Naive thymus-derived CD8-positive, alpha-beta T cell (primary cell): ENCODE data around the gene NME7. TPM values are rescaled to one million over a fixed set of nuclear protein-coding genes. Genes with fewer than 3 reads are reported as not detected.

Source experiments
- ATAC-seq, 2 donors: fragments of 150-1000 bp; cut with Tn5 transposase in 1 of 2; sonication (Bioruptor Pico), chemical (Tn5 transposase) in 1 of 2; 1 replicate in 1 of 2; 2 replicates in 1 of 2; pipeline ENCODE4 v1.10.0; 2021; ENCODE audit warnings: mild to moderate bottlenecking in 2 of 2, moderate library complexity in 2 of 2
- POLR2A ChIA-PET: fragments of 350-600 bp; sonication (Branson Sonifier 250); formaldehyde crosslinking; loops from one replicate; lab custom pipeline; 2021; ENCODE audit warnings: antibody characterized with exemption; lab: Charles Lee
- DNase-seq, 10 donors: peaks; one replicate each; pipeline versions ENCODE4 v3.0.0 to v3.0.0-alpha.2; 2020 to 2022
- H3K27ac Mint-ChIP-seq, 10 donors: one replicate each; pipeline ENCODE4 v1.8.0; 2020 to 2022; ENCODE audit warnings: mild to moderate bottlenecking in 10 of 10, mixed read lengths in 10 of 10, moderate library complexity in 4 of 10, inconsistent platforms in 1 of 10
- H3K27me3 Mint-ChIP-seq, 5 donors: one replicate each; pipeline ENCODE4 v1.8.0; 2021 to 2022; ENCODE audit warnings: mixed read lengths in 5 of 5
- H3K36me3 Mint-ChIP-seq, 3 donors: one replicate each; pipeline ENCODE4 v1.8.0; 2020 to 2022; ENCODE audit warnings: mixed read lengths in 3 of 3, mild to moderate bottlenecking in 2 of 3, inconsistent platforms in 1 of 3
- H3K4me1 Mint-ChIP-seq, 4 donors: one replicate each; pipeline ENCODE4 v1.8.0; 2021 to 2022; ENCODE audit warnings: mixed read lengths in 4 of 4
- H3K4me3 Mint-ChIP-seq, 10 donors: one replicate each; pipeline ENCODE4 v1.8.0; 2020 to 2022; ENCODE audit warnings: mild to moderate bottlenecking in 10 of 10, mixed read lengths in 10 of 10, moderate library complexity in 6 of 10, inconsistent platforms in 1 of 10
- H3K9me3 Mint-ChIP-seq, 9 donors: one replicate each; pipeline ENCODE4 v1.8.0; 2020 to 2022; ENCODE audit warnings: mixed read lengths in 9 of 9, mild to moderate bottlenecking in 3 of 9, inconsistent platforms in 1 of 9, moderate library complexity in 1 of 9
- polyA plus RNA-seq, 3 donors: library from polyadenylated mRNA; unstranded; fragments of 300-500 nt; fragmentation: Illumina TruSeq; gene quantifications; one replicate each; pipeline ENCODE4 v1.2.3, GENCODE V29; 2021
- total RNA-seq, 8 experiments: library from RNA in 2 of 8; stranded (reverse) in 2 of 8; gene quantifications; one replicate each; pipeline ENCODE4 v1.2.3 and lab custom pipeline; 2021 to 2026

Gene NME7
- total and polyA plus RNA-seq, 5 experiments from 2014 or later: 13.2 to 29.9 (median 18.0) TPM

DNA sequence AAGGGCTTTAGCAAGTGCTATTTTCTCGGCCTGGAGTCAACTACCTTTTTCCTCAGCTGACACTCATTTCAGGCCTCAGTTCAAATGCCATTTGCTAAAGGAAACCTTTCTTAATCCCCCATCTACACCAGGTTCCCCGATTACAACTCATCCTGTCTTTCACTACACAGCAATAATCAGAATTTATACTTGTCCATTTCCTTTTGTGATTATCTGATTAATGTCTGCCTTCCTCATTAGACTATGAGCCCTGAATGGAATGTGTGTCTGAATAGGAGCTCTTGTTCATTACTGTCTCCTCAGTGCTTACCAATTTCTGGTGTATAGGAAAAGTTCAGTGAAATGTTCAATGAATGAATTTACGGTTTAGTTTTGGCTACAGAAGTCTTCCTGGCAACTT lies 224.3 kb downstream of the NME7 start:
- Mint-ChIP-seq H3K27me3 (no peaks in the 10 kb centered on the region), H3K9me3 (no peaks in the 10 kb centered on the region), H3K4me3 (no peak overlapping the region), H3K36me3 (no peaks in the 10 kb centered on the region), H3K4me1 (no peaks in the 10 kb centered on the region), H3K27ac (no peak overlapping the region)
- ATAC-seq: no peak
- DNase-seq: no peak
- POLR2A ChIA-PET: no interaction called here

DNA sequence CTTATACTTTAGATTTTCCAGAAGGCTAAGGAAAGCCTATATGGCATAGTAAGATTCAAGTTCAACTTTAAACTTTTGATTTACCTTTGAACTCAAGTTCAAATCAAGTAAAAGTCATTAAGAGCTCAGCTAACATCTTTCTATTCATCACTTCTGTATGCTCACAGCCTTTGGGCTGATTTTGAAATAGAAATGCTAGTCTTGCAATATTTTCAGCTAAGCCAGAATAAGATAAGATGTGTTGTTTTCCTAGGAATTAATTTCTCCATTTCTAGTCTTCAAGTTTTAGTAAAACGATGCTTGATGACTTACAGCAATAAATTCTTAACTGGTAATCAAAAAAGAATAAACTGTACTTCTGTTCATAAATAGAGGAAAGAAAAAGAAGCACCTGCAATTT lies 225.5 kb downstream of the NME7 start:
- H3K27me3 Mint-ChIP-seq: no peaks in the 10 kb centered on the region
- no peaks in the 10 kb centered on the region for H3K9me3 Mint-ChIP-seq
- no peak for DNase-seq
- POLR2A ChIA-PET: no interaction called here
- H3K4me1 Mint-ChIP-seq: no peaks in the 10 kb centered on the region
- H3K4me3 Mint-ChIP-seq: no peak overlapping the region
- ATAC-seq: no peak
- no peak overlapping the region for H3K27ac Mint-ChIP-seq
- no peaks in the 10 kb centered on the region for H3K36me3 Mint-ChIP-seq

DNA sequence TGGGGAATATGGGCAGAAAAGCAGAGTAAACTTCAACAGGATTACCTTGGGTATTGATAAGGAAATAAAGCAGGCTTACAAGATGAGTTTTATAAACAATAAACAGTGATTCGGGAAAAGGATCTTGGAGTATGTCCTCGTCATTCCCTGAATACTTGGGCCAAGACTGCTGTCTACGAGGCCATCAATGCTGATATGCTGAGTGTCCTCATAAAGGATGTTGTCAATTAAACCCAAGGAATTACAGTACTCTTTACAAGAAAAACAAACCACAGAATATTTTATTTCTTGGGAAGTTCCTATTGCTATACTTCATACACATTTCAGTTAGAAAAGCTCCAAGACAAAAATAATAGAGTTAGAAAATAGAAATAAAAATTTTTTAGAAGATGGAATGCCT lies 226.2 kb downstream of the NME7 start:
- ATAC-seq (no peak), DNase-seq (no peak)
- no peak overlapping the region for H3K27ac Mint-ChIP-seq
- H3K27me3 Mint-ChIP-seq: no peaks in the 10 kb centered on the region
- H3K4me3 Mint-ChIP-seq: no peak overlapping the region
- H3K9me3 Mint-ChIP-seq: no peaks in the 10 kb centered on the region
- H3K4me1 Mint-ChIP-seq: no peaks in the 10 kb centered on the region
- no peaks in the 10 kb centered on the region for H3K36me3 Mint-ChIP-seq
- POLR2A ChIA-PET: no interaction called here

DNA sequence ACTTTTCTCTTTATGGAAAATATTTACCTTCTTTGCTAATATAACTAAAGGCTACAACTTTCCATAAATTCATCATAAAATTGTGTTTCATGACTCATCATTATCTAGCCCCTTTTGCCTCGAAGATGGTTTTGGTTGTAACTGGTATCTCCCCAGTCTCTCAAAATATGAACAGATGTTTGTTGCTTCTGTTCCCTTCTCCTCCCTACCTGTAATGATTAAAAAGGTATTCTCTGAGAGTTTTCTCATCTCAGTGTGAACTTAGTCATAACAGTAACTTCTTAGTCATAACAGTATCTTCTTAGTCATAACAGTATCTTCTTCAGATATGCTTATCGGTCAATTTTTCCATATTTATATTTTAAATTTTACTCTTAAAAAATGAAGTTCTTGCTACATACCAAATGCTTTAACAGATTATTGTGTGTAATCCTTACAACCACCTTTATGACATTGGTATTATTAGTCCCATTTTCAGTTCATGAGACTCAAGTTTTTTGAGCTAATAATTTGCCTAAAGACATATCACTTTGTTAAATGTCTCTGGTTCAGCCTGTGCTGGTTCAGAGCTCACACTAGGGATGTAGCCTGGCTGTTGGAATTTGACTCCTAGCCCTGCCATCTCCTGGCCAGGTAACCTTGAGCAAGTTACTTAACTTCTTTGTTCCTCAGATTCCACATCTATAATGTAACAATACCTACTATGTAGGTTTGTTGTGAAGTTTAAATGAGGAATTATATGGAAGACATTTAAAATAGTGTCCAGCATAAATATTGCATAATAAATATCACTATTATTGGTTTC lies 228.5 kb downstream of the NME7 start:
- Mint-ChIP-seq H3K27ac (no peak overlapping the region), H3K4me1 (peaks cover 0 to under 1% (median 0%) of the 10 kb centered on the region in 4 donors), H3K9me3 (no peaks in the 10 kb centered on the region), H3K36me3 (no peaks in the 10 kb centered on the region), H3K4me3 (no peak overlapping the region), H3K27me3 (no peaks in the 10 kb centered on the region)
- no peak for DNase-seq
- POLR2A ChIA-PET: no interaction called here
- ATAC-seq: no peak

DNA sequence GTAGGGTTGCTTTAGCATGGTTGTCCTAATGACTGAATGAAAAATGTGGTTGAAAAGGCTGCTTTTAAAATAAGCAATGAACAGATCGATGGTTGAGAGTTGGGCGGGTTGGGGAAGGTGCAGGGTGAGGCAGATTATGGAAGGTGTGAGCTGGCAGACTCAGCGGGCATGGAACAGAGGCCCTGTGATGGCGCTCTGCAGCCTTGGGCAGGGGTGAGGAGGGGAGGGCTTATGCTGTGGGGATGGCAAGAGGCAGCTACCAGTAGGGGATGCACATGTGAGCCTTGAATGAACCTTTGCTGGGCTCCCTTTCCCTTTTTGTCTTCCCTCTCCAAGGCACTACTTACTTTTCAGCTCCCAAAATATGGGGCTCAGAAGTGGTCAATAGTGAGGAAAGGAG lies 230.2 kb downstream of the NME7 start:
- Mint-ChIP-seq H3K36me3 (peaks cover 0 to 4% (median 4%) of the 10 kb centered on the region in 3 donors), H3K9me3 (no peaks in the 10 kb centered on the region), H3K27ac (no peak overlapping the region), H3K27me3 (no peaks in the 10 kb centered on the region), H3K4me1 (peaks cover 0 to 7% (median 0%) of the 10 kb centered on the region in 4 donors), H3K4me3 (no peak overlapping the region)
- ATAC-seq: no peak
- no peak for DNase-seq
- POLR2A ChIA-PET: no interaction called here

DNA sequence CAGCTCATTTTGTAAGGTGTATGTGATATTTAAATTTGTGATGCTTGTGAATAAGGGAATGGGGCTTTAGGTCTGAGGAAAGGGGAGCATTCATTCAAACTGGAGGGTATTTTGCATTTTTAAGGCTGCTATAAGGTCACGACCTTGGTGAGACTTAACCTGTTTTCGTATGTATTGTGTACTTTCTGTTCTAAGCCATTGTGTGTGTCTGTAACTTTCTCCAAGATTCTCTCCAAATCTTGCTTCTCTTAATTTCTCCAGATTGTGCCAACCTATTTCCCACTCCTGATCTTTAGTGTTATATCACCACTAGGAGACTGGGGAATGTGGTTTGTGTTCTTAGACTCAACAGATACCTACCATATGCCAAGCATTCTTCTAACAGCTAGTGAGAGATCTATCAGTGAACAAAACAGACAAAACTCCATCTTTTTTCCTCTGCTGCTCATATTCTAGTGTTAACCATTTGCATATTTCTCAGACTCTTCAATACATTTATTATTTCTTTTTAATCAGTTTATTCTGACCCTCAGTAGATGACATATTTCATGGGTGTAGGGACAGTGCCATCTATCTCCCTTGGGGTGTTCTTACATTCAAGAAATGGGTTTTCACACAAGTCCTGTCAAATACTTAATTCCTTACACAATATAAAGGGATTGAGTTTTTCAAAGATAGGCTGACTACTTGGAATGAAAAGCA lies 233.6 kb downstream of the NME7 start:
- no peaks in the 10 kb centered on the region for H3K9me3 Mint-ChIP-seq
- no peak overlapping the region for H3K4me3 Mint-ChIP-seq
- peaks cover 0 to 7% (median 0%) of the 10 kb centered on the region in 4 donors for H3K4me1 Mint-ChIP-seq
- POLR2A ChIA-PET: no interaction called here
- no peaks in the 10 kb centered on the region for H3K27me3 Mint-ChIP-seq
- DNase-seq (no peak), ATAC-seq (no peak)
- H3K36me3 Mint-ChIP-seq: peaks cover 0 to 10% (median 9%) of the 10 kb centered on the region in 3 donors
- H3K27ac Mint-ChIP-seq: no peak overlapping the region

DNA sequence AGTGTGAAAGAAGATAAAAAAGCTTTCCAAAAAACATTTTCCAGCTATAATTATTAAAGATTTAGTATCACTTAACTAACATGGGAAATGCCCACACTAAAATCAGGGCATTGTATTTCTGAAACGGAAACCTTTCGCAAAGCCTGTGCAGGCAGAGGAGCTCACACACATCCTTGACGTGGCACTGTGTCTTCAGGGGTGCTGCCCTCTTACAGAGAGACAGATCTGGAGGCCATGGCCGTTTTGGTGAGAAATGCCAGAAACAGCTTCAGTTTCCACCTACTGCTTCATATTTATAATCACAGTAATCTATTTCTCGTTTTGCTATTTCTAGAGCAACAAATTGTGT lies 234.4 kb downstream of the NME7 start:
- Mint-ChIP-seq H3K4me3 (no peak overlapping the region), H3K27ac (peak overlapping the region in 1 of 10 donors; percentile 60), H3K4me1 (peaks cover 0 to 7% (median 0%) of the 10 kb centered on the region in 4 donors), H3K36me3 (peaks cover 0 to 12% (median 11%) of the 10 kb centered on the region in 3 donors), H3K27me3 (no peaks in the 10 kb centered on the region), H3K9me3 (no peaks in the 10 kb centered on the region)
- DNase-seq: no peak
- POLR2A ChIA-PET: no interaction called here
- no peak for ATAC-seq

DNA sequence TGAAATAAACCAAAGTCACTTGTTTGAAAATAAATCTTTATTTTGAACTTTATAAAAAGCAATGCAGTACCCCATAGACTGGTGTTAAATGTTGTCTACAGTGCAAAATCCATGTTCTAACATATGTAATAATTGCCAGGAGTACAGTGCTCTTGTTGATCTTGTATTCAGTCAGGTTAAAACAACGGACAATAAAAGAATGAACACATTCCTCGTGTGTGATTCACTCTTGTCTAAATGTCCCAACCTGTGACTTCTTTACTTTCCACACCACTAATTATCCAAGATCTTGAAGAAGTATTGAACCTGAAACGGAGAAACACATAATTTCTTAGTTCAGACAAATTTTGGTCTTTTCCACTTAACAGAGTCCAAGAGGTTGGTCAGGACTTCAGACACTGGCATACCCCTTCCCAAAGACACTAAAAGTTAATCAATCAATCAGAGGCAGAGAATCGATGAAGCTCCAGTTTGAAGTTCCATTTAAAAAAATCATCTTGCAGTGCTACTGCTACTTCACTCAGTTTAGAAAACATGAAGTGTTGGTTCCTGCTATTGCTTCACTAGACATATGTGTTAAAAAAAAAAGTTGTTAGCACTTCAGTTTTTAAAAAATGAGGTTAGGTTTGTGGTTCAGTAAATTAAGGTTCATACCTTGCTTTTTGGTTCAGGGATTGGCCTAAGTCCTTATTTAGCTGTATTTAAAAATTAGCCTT lies 234.9 kb downstream of the NME7 start:
- no peak for DNase-seq
- H3K27me3 Mint-ChIP-seq: no peaks in the 10 kb centered on the region
- H3K9me3 Mint-ChIP-seq: no peaks in the 10 kb centered on the region
- H3K27ac Mint-ChIP-seq: peak overlapping the region in 2 of 10 donors; percentile 3 to 17
- POLR2A ChIA-PET: no interaction called here
- H3K4me1 Mint-ChIP-seq: peaks cover 0 to 7% (median 0%) of the 10 kb centered on the region in 4 donors
- H3K4me3 Mint-ChIP-seq: no peak overlapping the region
- no peak for ATAC-seq
- peaks cover 0 to 15% (median 14%) of the 10 kb centered on the region in 3 donors for H3K36me3 Mint-ChIP-seq

DNA sequence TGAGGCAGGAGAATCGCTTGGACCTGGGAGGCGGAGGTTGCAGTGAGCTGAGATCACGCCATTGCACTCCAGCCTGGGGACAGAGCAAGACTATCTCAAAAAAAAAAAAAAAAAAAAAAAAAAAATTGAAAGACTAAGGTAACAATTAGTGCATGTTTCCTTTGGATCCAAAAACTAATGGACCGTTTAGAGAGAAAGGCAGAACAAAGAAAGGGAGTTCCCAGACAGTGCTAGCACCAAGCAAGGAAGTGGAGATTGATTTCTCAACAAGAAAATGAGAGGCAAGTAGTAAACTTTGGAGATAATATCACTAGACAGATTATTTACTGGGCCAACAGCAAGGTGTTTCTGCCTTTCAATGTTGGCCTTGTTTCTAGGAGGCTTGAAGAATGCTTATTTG lies 236.9 kb downstream of the NME7 start:
- DNase-seq: no peak
- H3K9me3 Mint-ChIP-seq: no peaks in the 10 kb centered on the region
- H3K36me3 Mint-ChIP-seq: peaks cover 0 to 19% (median 15%) of the 10 kb centered on the region in 3 donors
- POLR2A ChIA-PET: no interaction called here
- H3K27ac Mint-ChIP-seq: no peak overlapping the region
- no peak for ATAC-seq
- peaks cover 0 to 7% (median 0%) of the 10 kb centered on the region in 4 donors for H3K4me1 Mint-ChIP-seq
- H3K27me3 Mint-ChIP-seq: no peaks in the 10 kb centered on the region
- H3K4me3 Mint-ChIP-seq: no peak overlapping the region

DNA sequence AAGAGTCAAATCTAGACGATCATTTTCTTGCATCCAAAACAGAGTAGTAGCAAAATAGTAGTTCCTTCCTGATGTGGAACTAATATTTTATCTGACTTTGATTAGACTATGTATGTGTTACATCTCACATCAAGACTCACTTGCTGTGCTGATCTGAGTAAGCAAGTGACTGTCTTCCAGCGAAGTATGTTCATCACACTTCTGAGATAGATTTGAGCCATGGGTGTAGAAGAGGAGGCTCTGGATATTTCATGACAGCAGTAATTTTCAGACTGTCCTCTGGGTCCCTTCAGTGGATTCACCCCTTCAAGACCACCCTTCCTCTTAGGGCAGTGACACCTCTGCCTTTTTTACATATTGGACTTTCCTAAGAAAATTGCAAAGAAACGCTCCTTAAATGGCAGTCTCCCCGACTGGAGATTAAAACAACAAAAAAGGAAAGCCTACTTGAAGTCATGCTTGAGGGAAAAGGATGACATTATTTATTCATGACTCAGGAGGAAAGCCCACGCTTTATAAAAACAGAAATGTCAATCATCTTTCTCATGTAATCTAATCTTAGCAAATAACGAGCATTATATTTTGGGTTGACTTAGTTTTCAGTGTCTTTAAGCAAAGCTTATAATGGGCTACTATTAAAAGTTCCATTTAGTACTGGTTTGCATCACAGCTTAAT lies 238.3 kb downstream of the NME7 start:
- H3K27me3 Mint-ChIP-seq: no peaks in the 10 kb centered on the region
- no peak overlapping the region for H3K27ac Mint-ChIP-seq
- peaks cover 0 to 7% (median 0%) of the 10 kb centered on the region in 4 donors for H3K4me1 Mint-ChIP-seq
- H3K4me3 Mint-ChIP-seq: no peak overlapping the region
- ATAC-seq (no peak), DNase-seq (no peak)
- peaks cover 0 to 21% (median 15%) of the 10 kb centered on the region in 3 donors for H3K36me3 Mint-ChIP-seq
- H3K9me3 Mint-ChIP-seq: no peaks in the 10 kb centered on the region
- POLR2A ChIA-PET: no interaction called here

DNA sequence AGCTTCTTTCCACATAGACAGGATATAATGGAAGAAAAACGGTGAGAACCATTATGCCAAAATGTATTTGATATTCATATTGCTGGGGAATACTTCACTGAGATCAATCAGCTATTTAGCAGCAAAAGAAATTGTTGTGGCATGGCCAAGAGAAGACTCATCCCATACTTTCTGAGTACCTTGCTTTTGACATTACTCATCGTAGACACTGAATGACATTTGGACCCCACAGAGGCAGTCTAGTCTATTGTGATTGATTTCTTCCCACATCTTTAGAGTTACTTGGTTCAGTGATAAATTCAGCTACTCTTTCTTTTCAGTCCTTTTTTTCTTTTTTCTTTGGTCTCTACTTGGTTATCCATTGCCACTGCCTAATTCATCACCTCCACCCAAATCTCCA lies 239.0 kb downstream of the NME7 start:
- no peak for DNase-seq
- ATAC-seq: no peak
- Mint-ChIP-seq H3K9me3 (no peaks in the 10 kb centered on the region), H3K27ac (no peak overlapping the region), H3K4me1 (peaks cover 0 to 2% (median 0%) of the 10 kb centered on the region in 4 donors), H3K4me3 (no peak overlapping the region), H3K36me3 (peaks cover 0 to 21% (median 15%) of the 10 kb centered on the region in 3 donors), H3K27me3 (no peaks in the 10 kb centered on the region)
- POLR2A ChIA-PET: no interaction called here

DNA sequence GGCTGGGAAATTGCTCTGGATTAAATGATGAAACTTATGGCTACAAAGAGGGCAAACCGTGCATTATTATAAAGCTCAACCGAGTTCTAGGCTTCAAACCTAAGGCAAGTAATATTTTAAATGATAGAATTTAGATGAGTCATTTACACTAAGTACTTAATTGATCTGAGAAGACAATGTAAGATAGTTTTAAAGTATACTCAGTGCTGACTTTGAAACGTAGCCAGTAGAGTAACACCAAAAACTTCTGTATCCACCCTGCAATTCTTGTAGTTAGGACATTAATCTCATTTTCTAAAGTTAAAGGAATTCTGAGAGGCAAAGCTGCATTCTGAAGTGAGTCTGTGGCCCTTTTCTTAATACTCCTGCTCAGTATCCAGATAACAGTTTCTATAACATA lies 240.3 kb downstream of the NME7 start:
- Mint-ChIP-seq H3K27me3 (no peaks in the 10 kb centered on the region), H3K27ac (no peak overlapping the region), H3K36me3 (peaks cover 0 to 16% (median 11%) of the 10 kb centered on the region in 3 donors), H3K4me3 (no peak overlapping the region), H3K4me1 (no peaks in the 10 kb centered on the region), H3K9me3 (no peaks in the 10 kb centered on the region)
- ATAC-seq (no peak), DNase-seq (no peak)
- POLR2A ChIA-PET: no interaction called here
